A549 (cell line): ENCODE measurements around the gene CD69. TPM values are rescaled to one million over a fixed set of nuclear protein-coding genes. Genes with fewer than 3 reads are reported as not detected.

ENCODE experiments used
- ATAC-seq, 2 experiments: fragments of 200-7000 bp in 1 of 2; fragments of >200 bp in 1 of 2; cut with Nextera tagmentation in 1 of 2; cut with Tn5 transposase in 1 of 2; 3 replicates each; pipeline versions ENCODE4 v1.8.0 to v1.9.1; 2018 to 2020; ENCODE audit warnings: mild to moderate bottlenecking in 1 of 2, moderate library complexity in 1 of 2
- CTCF ChIA-PET: fragments of 300-600 bp; sonication (Branson Sonifier 250); formaldehyde crosslinking; extraction: SDS; loops from one replicate; lab custom pipeline; 2021; ENCODE audit warnings: antibody characterized with exemption, inconsistent platforms; lab: Yijun Ruan, JAX
- POLR2A ChIA-PET: fragments of 350-600 bp; formaldehyde crosslinking; extraction: SDS; loops from one replicate; lab custom pipeline; 2021; ENCODE audit warnings: antibody characterized with exemption, inconsistent platforms; lab: Yijun Ruan, JAX
- DNase-seq, 2 experiments: peaks; one replicate each; pipeline versions ENCODE4 v3.0.0 to v3.0.0-alpha.2; 2011 to 2016; ENCODE audit warnings: low read depth in 1 of 2, low spot score in 1 of 2
- FAIRE-seq: peaks from 2 replicates; lab custom pipeline; 2011; peaks lifted over from hg19 to GRCh38; lab: Jason Lieb, UNC
- H3K27ac ChIP-seq, 2 experiments: fragments of >200 bp; sonication (Bioruptor Twin); formaldehyde crosslinking; 3 replicates each; pipeline ENCODE4 v1.5.1; 2016 to 2017
- H3K4me1 ChIP-seq: fragments of >200 bp; sonication (Bioruptor Twin); formaldehyde crosslinking; 3 replicates; pipeline ENCODE4 v1.6.1; 2016
- H3K4me2 ChIP-seq: fragments of >200 bp; sonication (Bioruptor Twin); formaldehyde crosslinking; 3 replicates; pipeline ENCODE4 v1.6.1; 2016
- H3K4me3 ChIP-seq: fragments of >200 bp; sonication (Bioruptor Twin); formaldehyde crosslinking; 3 replicates; pipeline ENCODE4 v1.5.1; 2016
- H3K9me3 ChIP-seq: fragments of >200 bp; sonication (Bioruptor Twin); formaldehyde crosslinking; 3 replicates; pipeline ENCODE4 v1.6.1; 2016
- CBX8 ChIP-seq: fragments of 200-600 bp; sonication (generic); IDR thresholded peaks from 2 replicates; pipeline ENCODE4 v1.6.1; 2016
- CEBPB ChIP-seq, 2 experiments: fragments of >200 bp in 1 of 2; sonication (Bioruptor Twin) in 1 of 2; formaldehyde crosslinking in 1 of 2; IDR thresholded peaks; 2 replicates each; pipeline ENCODE4 v1.6.1; 2012 to 2016
- CTCF ChIP-seq: fragments of >200 bp; sonication (Bioruptor Twin); formaldehyde crosslinking; IDR thresholded peaks from 3 replicates; pipeline ENCODE4 v1.5.1; 2016
- EHF ChIP-seq: fragments of 250-450 bp; sonication (Bioruptor Pico); IDR thresholded peaks from 2 replicates; pipeline ENCODE4 v1.5.0; 2020; ENCODE audit warnings: mild to moderate bottlenecking
- EHMT2 ChIP-seq: fragments of 200-600 bp; sonication (generic); IDR thresholded peaks from 2 replicates; pipeline ENCODE4 v1.6.1; 2016; ENCODE audit warnings: antibody characterized with exemption, low read depth, mild to moderate bottlenecking, moderate library complexity
- ELK1 ChIP-seq: fragments of 150-350 bp; IDR thresholded peaks from 2 replicates; pipeline ENCODE4 v1.6.1; 2014; ENCODE audit warnings: low read depth, mild to moderate bottlenecking, low read length
- EP300 ChIP-seq, 2 experiments: fragments of >200 bp; sonication (Bioruptor Twin); formaldehyde crosslinking; IDR thresholded peaks; 2 replicates in 1 of 2; 3 replicates in 1 of 2; pipeline ENCODE4 v1.6.1; 2016 to 2017
- FOSB ChIP-seq: fragments of 250-450 bp; sonication (Bioruptor Pico); IDR thresholded peaks from 2 replicates; pipeline ENCODE4 v1.5.0; 2020; ENCODE audit warnings: mild to moderate bottlenecking, moderate library complexity
- HDAC2 ChIP-seq: fragments of 200-600 bp; sonication (generic); IDR thresholded peaks from 2 replicates; pipeline ENCODE4 v1.6.1; 2016
- HEYL ChIP-seq: fragments of 250-450 bp; sonication (Bioruptor Pico); IDR thresholded peaks from 2 replicates; pipeline ENCODE4 v1.8.0; 2021; ENCODE audit warnings: mild to moderate bottlenecking, moderate library complexity
- HOXB5 ChIP-seq: fragments of 250-450 bp; sonication (Bioruptor Pico); IDR thresholded peaks from 2 replicates; pipeline ENCODE4 v1.5.0; 2020; ENCODE audit warnings: mild to moderate bottlenecking, moderate library complexity
- JUN ChIP-seq, 2 experiments: fragments of >200 bp; sonication (Bioruptor Twin); formaldehyde crosslinking; IDR thresholded peaks; 2 replicates in 1 of 2; 3 replicates in 1 of 2; pipeline ENCODE4 v1.6.1; 2016 to 2017
- JUNB ChIP-seq: fragments of >200 bp; sonication (Bioruptor Twin); formaldehyde crosslinking; IDR thresholded peaks from 2 replicates; pipeline ENCODE4 v1.6.1; 2016
- KDM5A ChIP-seq: fragments of 200-600 bp; sonication (generic); IDR thresholded peaks from 2 replicates; pipeline ENCODE4 v1.6.1; 2016; ENCODE audit warnings: antibody characterized with exemption, mild to moderate bottlenecking
- MAX ChIP-seq: IDR thresholded peaks from 2 replicates; pipeline ENCODE4 v1.6.1; 2012
- MYC ChIP-seq: IDR thresholded peaks from 2 replicates; pipeline ENCODE4 v1.6.1; 2012; ENCODE audit warnings: mild to moderate bottlenecking, inconsistent platforms, low read length, improper control_type of control experiment, borderline replicate concordance
- NPAS2 ChIP-seq: fragments of 250-450 bp; sonication (Bioruptor Pico); IDR thresholded peaks from 2 replicates; pipeline ENCODE4 v1.8.0; 2022; ENCODE audit warnings: mild to moderate bottlenecking, moderate library complexity, borderline replicate concordance
- PHF8 ChIP-seq: fragments of 200-600 bp; sonication (generic); IDR thresholded peaks from 2 replicates; pipeline ENCODE4 v1.6.1; 2016; ENCODE audit warnings: low read depth, mild to moderate bottlenecking, antibody characterized with exemption, moderate library complexity, borderline replicate concordance
- POLR2AphosphoS2 ChIP-seq: conservative IDR thresholded peaks from 2 replicates; pipeline ENCODE4 v1.6.1; 2012; ENCODE audit warnings: low read length, improper control_type of control experiment, inconsistent platforms
- RARB ChIP-seq: fragments of 250-450 bp; sonication (Bioruptor Pico); IDR thresholded peaks from 2 replicates; pipeline ENCODE4 v1.8.0; 2021; ENCODE audit warnings: mild to moderate bottlenecking, moderate library complexity
- RCOR1 ChIP-seq: fragments of 150-350 bp; IDR thresholded peaks from 2 replicates; pipeline ENCODE4 v1.6.1; 2014; ENCODE audit warnings: antibody characterized with exemption, low read length, low read depth
- REST ChIP-seq: fragments of 200-600 bp; sonication (generic); IDR thresholded peaks from 2 replicates; pipeline ENCODE4 v1.6.1; 2016; ENCODE audit warnings: antibody characterized with exemption, mild to moderate bottlenecking, moderate library complexity
- RFX5 ChIP-seq: fragments of 450-650 bp; IDR thresholded peaks from 2 replicates; pipeline ENCODE4 v1.7.1; 2014; ENCODE audit warnings: antibody characterized with exemption, mild to moderate bottlenecking, moderate library complexity
- RNF2 ChIP-seq: fragments of 200-600 bp; sonication (generic); IDR thresholded peaks from 2 replicates; pipeline ENCODE4 v1.6.1; 2016; ENCODE audit warnings: low read depth, mild to moderate bottlenecking, antibody characterized with exemption, moderate library complexity, borderline replicate concordance
- SREBF2 ChIP-seq: fragments of 450-650 bp; IDR thresholded peaks from 2 replicates; pipeline ENCODE4 v1.6.1; 2014; ENCODE audit warnings: mild to moderate bottlenecking, moderate library complexity
- ZNF302 ChIP-seq: fragments of 250-450 bp; sonication (Bioruptor Pico); IDR thresholded peaks from 2 replicates; pipeline ENCODE4 v1.9.0; 2021; ENCODE audit warnings: inconsistent platforms, mild to moderate bottlenecking, moderate library complexity
- ZSCAN20 ChIP-seq: fragments of 250-450 bp; sonication (Bioruptor Pico); IDR thresholded peaks from 2 replicates; pipeline ENCODE4 v1.8.0; 2022; ENCODE audit warnings: mild to moderate bottlenecking, moderate library complexity
- WGBS: methylation state at CpG from one replicate; pipeline ENCODE4 v1.1.6; 2017; ENCODE audit errors: missing lambda C conversion rate; 5-methylcytosine and 5-hydroxymethylcytosine counted together
- polyA plus RNA-seq, 4 experiments: library from polyadenylated mRNA; depleted of rRNA in 3 of 4; stranded (reverse); fragments of >200 nt; fragmentation: RNase III in 1 of 4; extraction: RNeasy Plus Mini Kit Qiagen cat#74134 plus additional on column Dnase treatment in 1 of 4; gene quantifications; 2 replicates in 3 of 4; 3 replicates in 1 of 4; pipeline ENCODE4 v1.2.3, GENCODE V29; 2011 to 2017

Gene CD69
- polyA plus RNA-seq, 2 of the 4 experiments (the other 2 are of a cell fraction), result not detected

- Histone ChIP-seq H3K4me1 (no peaks in the 10 kb centered on the region), H3K27ac (no peak overlapping the region), H3K4me3 (no peak overlapping the region), H3K4me2 (no peak overlapping the region), H3K9me3 (no peaks in the 10 kb centered on the region)
- DNase-seq (no peak), ATAC-seq (no peak), FAIRE-seq (no peak)
- TF ChIP-seq MYC (no peak), PHF8 (no peak), SREBF2 (no peak), CBX8 (no peak), KDM5A (no peak), RCOR1 (no peak), ELK1 (no peak), EP300 (IDR thresholded peaks at IDR 0.05) (no peak), EHF (no peak), ZSCAN20 (CRISPR knock-in tag) (no peak), JUN (IDR thresholded peaks at IDR 0.05) (no peak), RARB (CRISPR knock-in tag) (no peak), REST (no peak), CTCF (no peak), MAX (no peak), RNF2 (no peak), JUNB (no peak), HOXB5 (no peak), CEBPB (IDR thresholded peaks at IDR 0.05) (no peak), HEYL (CRISPR knock-in tag) (no peak)
- ChIA-PET CTCF (no interaction called here), POLR2A (no interaction called here)
- 69% methylated on average over 3 of the region's 3 CpGs for WGBS
Measured at GRCh38 chr12:9736936-9737705, 23.6 kb downstream of the CD69 start.

- Histone ChIP-seq H3K4me1 (no peaks in the 10 kb centered on the region), H3K9me3 (no peaks in the 10 kb centered on the region), H3K4me2 (no peak overlapping the region), H3K27ac (no peak overlapping the region), H3K4me3 (no peak overlapping the region)
- DNase-seq (no peak), FAIRE-seq (no peak), ATAC-seq (no peak)
- POLR2A ChIA-PET, result no interaction called here
- TF ChIP-seq RCOR1, result no peak
- no peak for TF ChIP-seq ZNF302 (CRISPR knock-in tag)
- TF ChIP-seq RFX5, result no peak
- TF ChIP-seq POLR2AphosphoS2, result no peak
- TF ChIP-seq EHMT2, result no peak
- TF ChIP-seq NPAS2, result no peak
- no peak for TF ChIP-seq CTCF
- TF ChIP-seq HDAC2, result no peak
- TF ChIP-seq FOSB, result no peak
- CTCF ChIA-PET, result no interaction called here
- WGBS, result 77% methylated on average over 3 of the region's 3 CpGs
Measured at GRCh38 chr12:9735601-9736000, 25.1 kb downstream of the CD69 start.
